Measurements from ENCODE around the gene CAPRIN1.

The CAPRIN1 gene

GRCh38 chr11:34139346-34139745 is 87.8 kb downstream of the CAPRIN1 start:
- in situ Hi-C loops (cut with MboI; ENCODE audit: low sequenced_read_pairs) = no loop called here

- in situ Hi-C loops (cut with MboI; ENCODE audit: low sequenced_read_pairs) = no loop called here
These were observed 88.6 kb downstream of the CAPRIN1 start for GRCh38 chr11:34140149-34140548.

- in situ Hi-C loops (cut with MboI; ENCODE audit: low sequenced_read_pairs) = no loop called here
These were observed 91.5 kb downstream of the CAPRIN1 start for GRCh38 chr11:34143048-34143447.

- in situ Hi-C loops (cut with MboI; ENCODE audit: low sequenced_read_pairs) = no loop called here
These were observed 93.5 kb downstream of the CAPRIN1 start for GRCh38 chr11:34145073-34145472.

GRCh38 chr11:34145847-34146381 is 94.4 kb downstream of the CAPRIN1 start:
- in situ Hi-C loops (cut with MboI; ENCODE audit: low sequenced_read_pairs) = no loop called here

GRCh38 chr11:34146411-34146810 is 94.9 kb downstream of the CAPRIN1 start:
- in situ Hi-C loops (cut with MboI; ENCODE audit: low sequenced_read_pairs) = no loop called here

- in situ Hi-C loops (cut with MboI; ENCODE audit: low sequenced_read_pairs) = no loop called here
These were observed 95.3 kb downstream of the CAPRIN1 start for GRCh38 chr11:34146866-34147265.

- in situ Hi-C loops (cut with MboI; ENCODE audit: low sequenced_read_pairs) = no loop called here
These were observed 96.0 kb downstream of the CAPRIN1 start for GRCh38 chr11:34147581-34147980.

GRCh38 chr11:34148504-34149165 is 97.1 kb downstream of the CAPRIN1 start:
- in situ Hi-C loops (cut with MboI; ENCODE audit: low sequenced_read_pairs) = no loop called here

GRCh38 chr11:34149274-34149673 is 97.7 kb downstream of the CAPRIN1 start:
- in situ Hi-C loops (cut with MboI; ENCODE audit: low sequenced_read_pairs) = no loop called here

GRCh38 chr11:34149786-34150185 is 98.3 kb downstream of the CAPRIN1 start:
- in situ Hi-C loops (cut with MboI; ENCODE audit: low sequenced_read_pairs) = loop anchor here (10.0 to 25.0 kb wide), 2 partner anchors 312 to 335 kb away; no protein-coding TSS in a partner anchor

- in situ Hi-C loops (cut with MboI; ENCODE audit: low sequenced_read_pairs) = loop anchor here (10.0 to 25.0 kb wide), 2 partner anchors 313 to 334 kb away; no protein-coding TSS in a partner anchor
These were observed 99.1 kb downstream of the CAPRIN1 start for GRCh38 chr11:34150494-34151151.

Data from HL-60/S4 (cell line).